ENCODE results near the gene EPHA7.

Gene EPHA7

GRCh38 chr6:93209358-93209757, 210.0 kb downstream of the EPHA7 start:
- Histone ChIP-seq H3K4me1 (ENCODE audit: insufficient read depth, low read length) (no peaks in the 10 kb centered on the region), H3K9me3 (ENCODE audit: insufficient read depth, low read depth, low read length) (no peaks in the 10 kb centered on the region), H3K9ac (ENCODE audit: low read depth, low read length) (no peak overlapping the region), H3K27me3 (ENCODE audit: insufficient read depth, low read length) (no peaks in the 10 kb centered on the region), H3K36me3 (ENCODE audit: insufficient read depth, low read length) (no peaks in the 10 kb centered on the region), H3K27ac (ENCODE audit: low read depth, low read length) (no peak overlapping the region), H3K4me3 (ENCODE audit: low read length) (no peak overlapping the region)
- WGBS: 97% methylated on average over 4 of the region's 4 CpGs

GRCh38 chr6:93196406-93196970, 222.9 kb downstream of the EPHA7 start:
- no peak overlapping the region for H3K27ac ChIP-seq (ENCODE audit: low read depth, low read length)
- H3K9me3 ChIP-seq (ENCODE audit: insufficient read depth, low read depth, low read length): 0 out of 2 replicates have a peak, but pooled peaks cover 3% of the 10 kb centered on the region
- H3K4me1 ChIP-seq (ENCODE audit: insufficient read depth, low read length): no peaks in the 10 kb centered on the region
- H3K27me3 ChIP-seq (ENCODE audit: insufficient read depth, low read length): no peaks in the 10 kb centered on the region
- H3K4me3 ChIP-seq (ENCODE audit: low read length): no peak overlapping the region
- no CpG with 5 or more reads among the region's 1 CpG for WGBS
- H3K9ac ChIP-seq (ENCODE audit: low read depth, low read length): no peak overlapping the region
- H3K36me3 ChIP-seq (ENCODE audit: insufficient read depth, low read length): no peaks in the 10 kb centered on the region

- Histone ChIP-seq H3K4me3 (ENCODE audit: low read length) (no peak overlapping the region), H3K4me1 (ENCODE audit: insufficient read depth, low read length) (no peaks in the 10 kb centered on the region), H3K27ac (ENCODE audit: low read depth, low read length) (no peak overlapping the region), H3K9me3 (ENCODE audit: insufficient read depth, low read depth, low read length) (0 out of 2 replicates have a peak, but pooled peaks cover 3% of the 10 kb centered on the region), H3K27me3 (ENCODE audit: insufficient read depth, low read length) (no peaks in the 10 kb centered on the region), H3K36me3 (ENCODE audit: insufficient read depth, low read length) (no peaks in the 10 kb centered on the region), H3K9ac (ENCODE audit: low read depth, low read length) (no peak overlapping the region)
Measured at GRCh38 chr6:93194480-93194879, 224.9 kb downstream of the EPHA7 start.

GRCh38 chr6:93193868-93194267, 225.5 kb downstream of the EPHA7 start:
- Histone ChIP-seq H3K27me3 (ENCODE audit: insufficient read depth, low read length) (no peaks in the 10 kb centered on the region), H3K4me1 (ENCODE audit: insufficient read depth, low read length) (no peaks in the 10 kb centered on the region), H3K9ac (ENCODE audit: low read depth, low read length) (no peak overlapping the region), H3K4me3 (ENCODE audit: low read length) (no peak overlapping the region), H3K27ac (ENCODE audit: low read depth, low read length) (no peak overlapping the region), H3K36me3 (ENCODE audit: insufficient read depth, low read length) (no peaks in the 10 kb centered on the region), H3K9me3 (ENCODE audit: insufficient read depth, low read depth, low read length) (0 out of 2 replicates have a peak, but pooled peaks cover 3% of the 10 kb centered on the region)
- WGBS: 100% methylated on average over 1 of the region's 2 CpGs

Data from HUES64 (cell line).